ENCODE data around the gene PIK3C2G. TPM values are rescaled to one million over a fixed set of nuclear protein-coding genes. Genes with fewer than 3 reads are reported as not detected.

Gene PIK3C2G
- total and polyA plus RNA-seq, 10 of the 15 experiments (the other 5 are each of a cell fraction or from before 2014, with no cell fraction given): not detected

GRCh38 chr12:18482601-18483120 is 221.3 kb downstream of the PIK3C2G start:
- H3K36me3 ChIP-seq (ENCODE audit: control insufficient read depth in 2 of 2, insufficient read depth in 2 of 2, low read length in 1 of 2): no peaks in the 10 kb centered on the region
- in situ Hi-C loops (cut with MboI) (no loop called here), intact Hi-C loops (cut with micrococcal nuclease; ENCODE audit: unreplicated experiment) (no loop called here)
- ChIA-PET SMC1A (ENCODE audit: uncharacterized antibody, unreplicated experiment) (no interaction called here), CTCF (no interaction called here), RAD21 (ENCODE audit: unreplicated experiment) (no interaction called here), POLR2A (no interaction called here)
- no peak overlapping the region for H3K27ac ChIP-seq (ENCODE audit: control insufficient read depth, insufficient read depth)
- no peaks in the 10 kb centered on the region for H3K9me3 ChIP-seq (replicated peaks; ENCODE audit: control insufficient read depth, insufficient read depth, low read length)
- H3K4me2 ChIP-seq (ENCODE audit: control insufficient read depth, insufficient read depth): no peak overlapping the region
- H3K79me2 ChIP-seq (ENCODE audit: control insufficient read depth, insufficient read depth, low read length): no peaks in the 10 kb centered on the region
- BruUV-seq (replicated peaks): no TSS peak
- H3K9ac ChIP-seq (ENCODE audit: control insufficient read depth, insufficient read depth, low read length): no peak overlapping the region
- TF ChIP-seq FOXK2 (IDR thresholded peaks at IDR 0.05): no peak
- TF ChIP-seq BCLAF1 (IDR thresholded peaks at IDR 0.05): no peak
- TF ChIP-seq, protein P1, sequence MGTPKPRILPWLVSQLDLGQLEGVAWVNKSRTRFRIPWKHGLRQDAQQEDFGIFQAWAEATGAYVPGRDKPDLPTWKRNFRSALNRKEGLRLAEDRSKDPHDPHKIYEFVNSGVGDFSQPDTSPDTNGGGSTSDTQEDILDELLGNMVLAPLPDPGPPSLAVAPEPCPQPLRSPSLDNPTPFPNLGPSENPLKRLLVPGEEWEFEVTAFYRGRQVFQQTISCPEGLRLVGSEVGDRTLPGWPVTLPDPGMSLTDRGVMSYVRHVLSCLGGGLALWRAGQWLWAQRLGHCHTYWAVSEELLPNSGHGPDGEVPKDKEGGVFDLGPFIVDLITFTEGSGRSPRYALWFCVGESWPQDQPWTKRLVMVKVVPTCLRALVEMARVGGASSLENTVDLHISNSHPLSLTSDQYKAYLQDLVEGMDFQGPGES (IDR thresholded peaks at IDR 0.05): no peak
- TF ChIP-seq RAD21 (IDR thresholded peaks at IDR 0.05; ENCODE audit: insufficient read depth, low read depth, low read length): no peak
- TF ChIP-seq TAF1 (IDR thresholded peaks at IDR 0.05; ENCODE audit: borderline replicate concordance, low read depth, low read length): no peak
- no peak for TF ChIP-seq SRF (IDR thresholded peaks at IDR 0.05; ENCODE audit: low read depth in 2 of 2, low read length in 2 of 2)
- no peak for TF ChIP-seq BMI1 (IDR thresholded peaks at IDR 0.05; ENCODE audit: borderline replicate concordance)
- TF ChIP-seq WRNIP1 (IDR thresholded peaks at IDR 0.05; ENCODE audit: borderline replicate concordance, low read depth, low read length): no peak
- TF ChIP-seq USF1 (IDR thresholded peaks at IDR 0.05; ENCODE audit: borderline replicate concordance, extremely low read length, insufficient read depth, low read depth, low read length): no peak
- TF ChIP-seq E4F1 (IDR thresholded peaks at IDR 0.05; ENCODE audit: borderline replicate concordance, partially characterized antibody): no peak
- TF ChIP-seq GABPA (IDR thresholded peaks at IDR 0.05; ENCODE audit: low read depth): no peak
- H3K4me1 ChIP-seq (ENCODE audit: control insufficient read depth, insufficient read depth, low read length): no peaks in the 10 kb centered on the region
- H2AFZ ChIP-seq (ENCODE audit: control insufficient read depth, low read depth, low read length): no peak overlapping the region
- no peak for DNase-seq (ENCODE audit: low read depth, low spot score)
- H4K20me1 ChIP-seq (ENCODE audit: control insufficient read depth, insufficient read depth): no peaks in the 10 kb centered on the region
- no peak for ATAC-seq
- no peak overlapping the region for H3K4me3 ChIP-seq
- WGBS (ENCODE audit: insufficient coverage, insufficient replicate concordance, low lambda C conversion rate, missing lambda C conversion rate): 0% methylated on average over 2 of the region's 2 CpGs
- no peaks in the 10 kb centered on the region for H3K27me3 ChIP-seq (replicated peaks in 1 of 2; ENCODE audit: control insufficient read depth in 2 of 2, insufficient read depth in 2 of 2, low read length in 1 of 2)
- FAIRE-seq: no peak

Measured in GM12878 (cell line).